Activated naive CD4-positive, alpha-beta T cell treated with anti-CD3 and anti-CD28 coated beads for 36 hours (primary cell): ENCODE data around the gene MTG1. TPM values are rescaled to one million over a fixed set of nuclear protein-coding genes. Genes with fewer than 3 reads are reported as not detected.
"Not testable (repeated sequence)": the region's sequence is repeated elsewhere in the genome, so short reads cannot be mapped to it uniquely, and the experiment has no call there.

Experiments used
- CTCF ChIA-PET: fragments of 350-600 bp; sonication (Branson Sonifier 250); formaldehyde crosslinking; loops from one replicate; lab custom pipeline; 2021; ENCODE audit warnings: antibody characterized with exemption; lab: Charles Lee
- DNase-seq: peaks from one replicate; pipeline ENCODE4 v3.0.0-alpha.2; 2020
- H3K27ac Mint-ChIP-seq: one replicate; pipeline ENCODE4 v1.8.0; 2021; ENCODE audit warnings: mild to moderate bottlenecking, mixed read lengths
- H3K27me3 Mint-ChIP-seq: one replicate; pipeline ENCODE4 v1.8.0; 2021; ENCODE audit warnings: low read depth, mixed read lengths
- H3K36me3 Mint-ChIP-seq: one replicate; pipeline ENCODE4 v1.8.0; 2021; ENCODE audit warnings: low read depth, mixed read lengths
- H3K4me1 Mint-ChIP-seq: one replicate; pipeline ENCODE4 v1.8.0; 2021; ENCODE audit warnings: low read depth, mixed read lengths
- H3K4me3 Mint-ChIP-seq: one replicate; pipeline ENCODE4 v1.8.0; 2021; ENCODE audit warnings: mild to moderate bottlenecking, moderate library complexity, mixed read lengths
- H3K9me3 Mint-ChIP-seq: one replicate; pipeline ENCODE4 v1.8.0; 2021; ENCODE audit warnings: mixed read lengths
- intact Hi-C: fragments of 100-400 bp; cut with micrococcal nuclease; formaldehyde crosslinking; loops from one replicate; pipeline ENCODE4 v1.15.1; 2023
- total RNA-seq, 2 experiments: library from RNA; stranded (reverse); gene quantifications; one replicate each; pipeline ENCODE4 v1.2.3, GENCODE V29; 2021

MTG1 gene
- total RNA-seq, 2 experiments from 2014 or later: 31.6 to 32.9 TPM

DNA sequence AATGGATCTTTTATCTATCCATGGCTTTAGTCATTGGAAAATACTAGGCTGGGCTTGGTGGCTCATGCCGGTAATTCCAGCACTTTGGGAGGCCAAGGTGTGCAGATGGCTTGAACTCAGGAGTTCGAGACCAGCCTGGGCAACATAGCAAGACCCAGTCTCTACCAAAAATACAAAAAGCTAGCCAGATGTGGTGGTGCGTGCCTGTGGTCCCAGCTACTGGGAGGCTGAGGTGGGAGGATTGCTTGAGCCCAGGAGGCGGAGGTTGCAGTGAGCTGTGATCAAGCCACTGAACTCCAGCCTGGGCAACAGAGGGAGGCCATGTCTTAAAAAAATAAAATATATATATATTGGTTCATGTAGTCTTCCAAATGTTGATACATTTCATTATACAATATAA is 7.0 kb upstream of the MTG1 start:
- H3K27ac Mint-ChIP-seq, H3K27me3 Mint-ChIP-seq, CTCF ChIA-PET, intact Hi-C loops, H3K4me3 Mint-ChIP-seq, H3K9me3 Mint-ChIP-seq, DNase-seq, H3K36me3 Mint-ChIP-seq: not testable (repeated sequence)
- peaks cover 35% of the 10 kb centered on the region for H3K4me1 Mint-ChIP-seq

- CTCF ChIA-PET: interaction anchor here (0.9 kb wide), 1 partner anchor 11 kb away, joined by 3 read pairs; no protein-coding TSS in a partner anchor
- no peak for DNase-seq
- no peaks in the 10 kb centered on the region for H3K27me3 Mint-ChIP-seq
- H3K4me3 Mint-ChIP-seq: peak overlapping the region; percentile 63
- peak overlapping the region; percentile 96 for H3K27ac Mint-ChIP-seq
- H3K4me1 Mint-ChIP-seq: peaks cover 40% of the 10 kb centered on the region
- intact Hi-C loops: loop anchor here (2.0 kb wide), 1 partner anchor 54 kb away; no protein-coding TSS in a partner anchor
- no peaks in the 10 kb centered on the region for H3K9me3 Mint-ChIP-seq
- peaks cover 2% of the 10 kb centered on the region for H3K36me3 Mint-ChIP-seq
Measured at GRCh38 chr10:133388236-133388972, 5.6 kb upstream of the MTG1 start.

- no peaks in the 10 kb centered on the region for H3K9me3 Mint-ChIP-seq
- peak overlapping the region; percentile 96 for H3K27ac Mint-ChIP-seq
- DNase-seq: peak; percentile 76
- CTCF ChIA-PET: no interaction called here
- no peaks in the 10 kb centered on the region for H3K27me3 Mint-ChIP-seq
- peak overlapping the region; percentile 63 for H3K4me3 Mint-ChIP-seq
- H3K4me1 Mint-ChIP-seq: peaks cover 40% of the 10 kb centered on the region
- intact Hi-C loops: loop anchor here (2.0 kb wide), 1 partner anchor 54 kb away; no protein-coding TSS in a partner anchor
- H3K36me3 Mint-ChIP-seq: peaks cover 2% of the 10 kb centered on the region
Measured at GRCh38 chr10:133388973-133389818, 4.8 kb upstream of the MTG1 start.

DNA sequence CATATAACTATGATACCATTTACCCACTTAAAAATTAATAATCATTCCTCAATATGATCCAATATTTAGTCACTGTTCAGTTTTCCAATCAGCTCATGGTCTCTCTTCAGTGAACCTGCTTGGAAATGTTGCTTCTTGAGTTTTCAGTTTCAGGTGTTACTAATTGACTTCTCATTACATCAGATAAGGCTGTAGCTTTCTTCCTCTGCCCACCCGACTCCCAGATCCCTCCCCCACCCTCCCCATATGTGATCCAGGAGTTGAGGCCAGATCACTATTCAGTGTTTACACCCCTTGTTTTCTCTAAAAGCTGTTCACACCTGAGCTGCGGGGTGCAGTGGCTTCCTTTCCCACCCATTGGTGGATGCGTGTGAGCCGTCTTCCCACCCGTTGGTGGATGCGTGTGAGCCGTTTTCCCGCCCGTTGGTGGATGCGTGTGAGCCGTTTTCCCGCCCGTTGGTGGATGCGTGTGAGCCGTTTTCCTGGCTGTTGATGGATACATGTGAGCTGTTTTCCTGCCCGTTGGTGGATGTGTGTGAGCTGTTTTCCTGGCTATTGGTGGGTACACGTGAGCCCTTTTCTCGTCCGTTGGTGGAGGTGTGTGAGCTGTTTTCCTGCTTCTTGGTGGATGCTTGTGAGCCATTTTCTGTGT is 3.2 kb upstream of the MTG1 start:
- H3K27me3 Mint-ChIP-seq: no peaks in the 10 kb centered on the region
- H3K4me3 Mint-ChIP-seq: peak overlapping the region; percentile 63
- H3K27ac Mint-ChIP-seq: peak overlapping the region; percentile 96
- no peaks in the 10 kb centered on the region for H3K9me3 Mint-ChIP-seq
- peak; percentile 32 for DNase-seq
- intact Hi-C loops: loop anchor here (1.0 to 10.0 kb wide), 12 partner anchors 11 to 1486 kb away; partner anchors contain the start of genes ECHS1, INPP5A, PAOX and PPP2R2D
- H3K4me1 Mint-ChIP-seq: peaks cover 50% of the 10 kb centered on the region
- H3K36me3 Mint-ChIP-seq: peaks cover 7% of the 10 kb centered on the region
- CTCF ChIA-PET: interaction anchor here (1.0 to 1.4 kb wide), 2 partner anchors 61 to 83 kb away, joined by 3 to 5 read pairs; no protein-coding TSS in a partner anchor

DNA sequence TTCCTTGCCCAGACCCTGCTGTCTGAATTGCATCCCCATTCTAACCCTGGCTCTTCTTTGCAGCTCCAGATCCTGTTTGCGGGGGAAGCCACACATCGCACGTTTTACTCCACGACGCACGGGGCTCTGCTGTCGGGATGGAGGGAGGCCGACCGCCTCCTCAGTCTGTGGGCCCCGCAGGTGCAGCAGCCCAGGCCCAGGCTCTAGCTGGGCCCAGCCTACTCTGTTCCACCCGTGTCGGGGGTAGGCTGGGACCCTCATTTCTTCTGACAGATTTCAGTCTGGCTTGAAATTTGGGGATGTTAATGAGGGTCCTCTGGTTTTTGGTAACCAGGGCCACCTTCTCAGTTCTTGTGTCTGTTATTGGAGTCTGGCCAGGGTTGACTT is 2.7 kb upstream of the MTG1 start:
- Mint-ChIP-seq H3K27ac (peak overlapping the region; percentile 96), H3K4me3 (peak overlapping the region; percentile 47), H3K36me3 (peaks cover 5% of the 10 kb centered on the region), H3K9me3 (no peaks in the 10 kb centered on the region), H3K27me3 (no peaks in the 10 kb centered on the region), H3K4me1 (peaks cover 55% of the 10 kb centered on the region)
- intact Hi-C loops: loop anchor here (2.0 to 10.0 kb wide), 6 partner anchors 130 to 1486 kb away; partner anchors contain the start of genes INPP5A, PPP2R2D and STK32C
- no peak for DNase-seq
- CTCF ChIA-PET: interaction anchor here (1.4 kb wide), 2 partner anchors 61 to 62 kb away, joined by 3 to 5 read pairs; no protein-coding TSS in a partner anchor

DNA sequence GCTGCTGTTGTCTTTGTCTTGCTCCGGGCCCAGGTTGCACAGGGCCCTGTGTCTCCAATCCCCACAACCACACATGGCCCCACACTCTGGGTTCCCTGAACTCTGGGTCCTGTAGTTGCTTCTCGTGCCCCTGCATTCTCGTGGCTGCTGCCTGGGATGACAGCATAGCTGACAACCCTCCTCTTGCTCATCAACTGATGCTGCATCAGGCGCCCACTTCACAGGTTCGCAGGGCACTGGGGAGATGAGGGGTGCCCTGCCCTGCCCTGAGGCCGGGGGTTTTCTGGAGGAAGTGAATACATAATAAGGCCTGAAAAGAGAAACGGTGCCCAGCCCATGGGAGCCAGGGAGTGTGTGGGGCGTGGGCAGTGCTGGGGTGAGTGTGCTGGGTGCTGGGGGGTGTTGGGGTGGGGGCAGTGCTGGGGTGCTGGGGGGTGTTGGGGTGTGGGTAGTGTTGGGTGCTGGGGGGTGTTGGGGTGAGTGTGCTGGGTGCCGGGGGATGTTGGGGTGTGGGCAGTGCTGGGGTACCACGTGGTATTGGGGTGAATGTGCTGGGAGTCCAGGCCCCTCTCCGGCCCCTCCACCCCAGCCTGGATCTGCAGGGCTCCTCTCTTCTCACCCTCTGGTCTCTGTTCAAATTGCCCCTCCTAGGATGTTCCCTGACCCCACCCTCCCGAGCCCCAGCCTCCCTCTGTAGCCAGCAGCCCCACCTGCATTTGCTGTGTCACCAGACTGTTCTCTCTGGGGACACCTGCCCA is 2.0 kb upstream of the MTG1 start:
- Mint-ChIP-seq H3K36me3 (peaks cover 6% of the 10 kb centered on the region), H3K27ac (peak overlapping the region; percentile 96)
- peak; percentile 51 for DNase-seq

GRCh38 chr10:133393401-133394063 is 425 bp upstream of the MTG1 start:
- peaks cover 18% of the 10 kb centered on the region for H3K36me3 Mint-ChIP-seq
- no peaks in the 10 kb centered on the region for H3K9me3 Mint-ChIP-seq
- no peaks in the 10 kb centered on the region for H3K27me3 Mint-ChIP-seq
- intact Hi-C loops: loop anchor here (1.0 to 10.0 kb wide), 8 partner anchors 15 to 1489 kb away; partner anchors contain the start of genes ECHS1, INPP5A, PPP2R2D and STK32C
- H3K4me3 Mint-ChIP-seq: peak overlapping the region; percentile 96
- CTCF ChIA-PET: no interaction called here
- H3K27ac Mint-ChIP-seq: peak overlapping the region; percentile 90
- peaks cover 62% of the 10 kb centered on the region for H3K4me1 Mint-ChIP-seq
- DNase-seq: no peak

More for the DNA sequence above, 2.0 kb upstream of the MTG1 start:
- H3K4me3 Mint-ChIP-seq: no peak overlapping the region
- peaks cover 60% of the 10 kb centered on the region for H3K4me1 Mint-ChIP-seq
- CTCF ChIA-PET: interaction anchor here (0.8 to 1.4 kb wide), 2 partner anchors 62 to 135 kb away, joined by 3 read pairs; no protein-coding TSS in a partner anchor
- no peaks in the 10 kb centered on the region for H3K9me3 Mint-ChIP-seq
- no peaks in the 10 kb centered on the region for H3K27me3 Mint-ChIP-seq
- intact Hi-C loops: loop anchor here (2.0 to 10.0 kb wide), 6 partner anchors 129 to 1487 kb away; partner anchors contain the start of genes INPP5A, PPP2R2D and STK32C

DNA sequence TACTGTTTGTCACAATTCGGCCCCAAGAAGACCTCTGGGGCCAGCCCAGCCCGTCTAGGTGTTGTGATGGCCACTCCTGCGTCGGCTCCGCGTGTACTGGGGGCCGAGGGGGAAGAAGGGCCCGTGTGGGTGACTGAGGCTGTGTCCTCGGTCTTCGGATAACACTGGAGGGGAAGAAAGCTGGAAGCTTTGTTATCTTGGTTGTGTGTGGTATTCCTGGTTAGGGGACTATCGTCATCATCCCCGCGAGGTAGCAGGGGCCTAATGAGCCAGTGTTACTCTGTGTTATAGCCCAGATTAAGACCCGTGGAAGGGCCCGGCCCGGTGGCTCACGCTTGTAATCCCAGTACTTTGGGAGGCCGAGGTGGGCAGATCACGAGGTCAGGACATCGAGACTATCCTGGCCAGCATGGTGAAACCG is 854 bp downstream of the MTG1 start:
- Mint-ChIP-seq H3K27me3 (no peaks in the 10 kb centered on the region), H3K36me3 (peaks cover 24% of the 10 kb centered on the region), H3K27ac (peak overlapping the region; percentile 90), H3K9me3 (no peaks in the 10 kb centered on the region), H3K4me1 (peaks cover 57% of the 10 kb centered on the region), H3K4me3 (peak overlapping the region; percentile 96)
- no peak for DNase-seq
- CTCF ChIA-PET: interaction anchor here (1.7 kb wide), 1 partner anchor 66 kb away, joined by 7 read pairs; no protein-coding TSS in a partner anchor
- intact Hi-C loops: loop anchor here (1.0 to 10.0 kb wide), 8 partner anchors 17 to 1490 kb away; partner anchors contain the start of genes ECHS1, INPP5A, PPP2R2D and STK32C

DNA sequence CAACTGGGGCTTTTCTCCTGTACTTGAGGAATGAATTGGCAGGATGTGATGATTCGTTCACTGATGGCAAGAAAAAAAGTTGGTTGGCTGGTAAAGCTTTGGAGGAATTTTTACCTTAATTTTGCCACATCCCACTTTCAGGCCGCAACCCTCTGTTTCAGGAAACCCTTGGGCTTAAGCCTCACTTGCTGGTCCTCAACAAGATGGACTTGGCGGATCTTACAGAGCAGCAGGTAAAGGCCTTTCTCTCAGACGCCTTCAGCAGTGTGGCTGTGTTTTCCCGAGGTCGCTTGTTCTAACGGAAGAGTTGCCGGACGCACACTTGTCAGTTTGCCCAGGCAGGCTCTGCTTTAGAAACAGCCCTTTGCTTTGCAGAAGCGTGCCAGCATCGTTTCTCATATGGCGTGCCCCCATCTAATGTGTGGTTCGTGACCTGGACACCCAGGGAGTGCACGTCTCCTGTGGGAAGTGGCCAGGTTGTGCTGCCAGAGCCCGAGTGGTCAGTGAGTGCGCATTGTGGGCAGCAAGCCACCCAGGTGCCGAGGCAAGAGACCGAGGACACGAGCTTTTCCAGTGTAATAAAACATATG is 2.2 kb downstream of the MTG1 start:
- CTCF ChIA-PET: interaction anchor here (1.7 kb wide), 1 partner anchor 67 kb away, joined by 7 read pairs; no protein-coding TSS in a partner anchor
- DNase-seq: no peak
- peak overlapping the region; percentile 90 for H3K27ac Mint-ChIP-seq

GRCh38 chr10:133397938-133398337 is 4.0 kb downstream of the MTG1 start:
- no peak for DNase-seq
- CTCF ChIA-PET: no interaction called here
- peaks cover 47% of the 10 kb centered on the region for H3K4me1 Mint-ChIP-seq
- intact Hi-C loops: loop anchor here (10.0 kb wide), 3 partner anchors 463 to 1493 kb away; partner anchors contain the start of genes PPP2R2D and STK32C
- peaks cover 38% of the 10 kb centered on the region for H3K36me3 Mint-ChIP-seq
- no peaks in the 10 kb centered on the region for H3K27me3 Mint-ChIP-seq
- no peaks in the 10 kb centered on the region for H3K9me3 Mint-ChIP-seq
- H3K4me3 Mint-ChIP-seq: no peak overlapping the region
- no peak overlapping the region for H3K27ac Mint-ChIP-seq

More for the DNA sequence above, 2.2 kb downstream of the MTG1 start:
- peaks cover 29% of the 10 kb centered on the region for H3K36me3 Mint-ChIP-seq
- intact Hi-C loops: loop anchor here (10.0 kb wide), 3 partner anchors 461 to 1491 kb away; partner anchors contain the start of genes PPP2R2D and STK32C
- peak overlapping the region; percentile 96 for H3K4me3 Mint-ChIP-seq
- no peaks in the 10 kb centered on the region for H3K27me3 Mint-ChIP-seq
- no peaks in the 10 kb centered on the region for H3K9me3 Mint-ChIP-seq
- H3K4me1 Mint-ChIP-seq: peaks cover 56% of the 10 kb centered on the region
